ENCODE measurements around the gene AIM2.
"Not testable (repeated sequence)": the region's sequence is repeated elsewhere in the genome, so short reads cannot be mapped to it uniquely, and the experiment has no call there.

Gene AIM2

GRCh38 chr1:159076438-159077119 lies at the start of gene AIM2:
Gene AIM2, minus strand, starts transcription at chr1:159076766. Its CDS starts 3,267 bp downstream, at chr1:159073499.
- no peak for DNase-seq

- DNase-seq: no peak
Measured at GRCh38 chr1:159123587-159123986, 47.0 kb upstream of the AIM2 start.

- DNase-seq: no peak
Measured at GRCh38 chr1:159122005-159122621, 45.5 kb upstream of the AIM2 start.

GRCh38 chr1:159121526-159121925 lies 45.0 kb upstream of the AIM2 start:
- DNase-seq: no peak

GRCh38 chr1:159120317-159120716 lies 43.8 kb upstream of the AIM2 start:
- DNase-seq: no peak

GRCh38 chr1:159113596-159114433 lies 37.2 kb upstream of the AIM2 start:
- no peak for DNase-seq

- DNase-seq: not testable (repeated sequence)
Measured at GRCh38 chr1:159103021-159103420, 26.5 kb upstream of the AIM2 start.

GRCh38 chr1:159100589-159100988 lies 24.0 kb upstream of the AIM2 start:
- DNase-seq: no peak

GRCh38 chr1:159098596-159098995 lies 22.0 kb upstream of the AIM2 start:
- DNase-seq: no peak

- no peak for DNase-seq
Measured at GRCh38 chr1:159092036-159092760, 15.6 kb upstream of the AIM2 start.

GRCh38 chr1:159091607-159092031 lies 15.1 kb upstream of the AIM2 start:
- DNase-seq: no peak

- no peak for DNase-seq
Measured at GRCh38 chr1:159091180-159091560, 14.6 kb upstream of the AIM2 start.

GRCh38 chr1:159090286-159091179 lies 14.0 kb upstream of the AIM2 start:
- DNase-seq: no peak

GRCh38 chr1:159089184-159089791 lies 12.7 kb upstream of the AIM2 start:
- DNase-seq: no peak

GRCh38 chr1:159088546-159089183 lies 12.1 kb upstream of the AIM2 start:
- no peak for DNase-seq

- no peak for DNase-seq
Measured at GRCh38 chr1:159088050-159088449, 11.5 kb upstream of the AIM2 start.

- DNase-seq: no peak
Measured at GRCh38 chr1:159084867-159085266, 8.3 kb upstream of the AIM2 start.

GRCh38 chr1:159084152-159084551 lies 7.6 kb upstream of the AIM2 start:
- no peak for DNase-seq

- no peak for DNase-seq
Measured at GRCh38 chr1:159083013-159083412, 6.4 kb upstream of the AIM2 start.

GRCh38 chr1:159081626-159082025 lies 5.1 kb upstream of the AIM2 start:
- no peak for DNase-seq

GRCh38 chr1:159079525-159079924 lies 3.0 kb upstream of the AIM2 start:
- no peak for DNase-seq
